HG03095 (cell line): Measurements from ENCODE around the gene DIRAS1.
"Not testable (repeated sequence)": the region's sequence is repeated elsewhere in the genome, so short reads cannot be mapped to it uniquely, and the experiment has no call there.

ENCODE experiments used
- ATAC-seq: cut with Tn5 transposase; IDR thresholded peaks from one replicate; pipeline ENCODE4 v1.9.1; 2021; ENCODE audit warnings: moderate library complexity; ENCODE audit not compliant: unreplicated experiment

Gene DIRAS1

DNA sequence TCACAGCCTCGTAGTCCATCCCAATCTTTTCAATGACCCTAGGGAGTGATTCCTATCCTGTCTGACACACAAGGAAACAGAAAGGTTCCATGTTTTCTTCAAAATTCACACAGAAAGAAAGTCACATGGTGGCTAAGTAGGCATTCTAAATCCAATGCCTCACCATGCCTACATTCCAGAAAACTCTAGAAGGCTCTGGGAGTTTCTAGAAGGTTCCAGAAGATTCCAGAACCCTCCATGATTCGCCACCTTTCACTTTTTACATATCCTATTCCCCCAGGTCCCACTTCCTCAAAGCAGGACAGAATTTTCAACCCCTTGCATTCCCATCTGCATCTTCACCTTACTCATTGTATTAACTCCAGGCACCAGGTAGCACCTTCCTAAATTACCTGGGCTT, 41.7 kb downstream of the DIRAS1 start:
- no peak for ATAC-seq

DNA sequence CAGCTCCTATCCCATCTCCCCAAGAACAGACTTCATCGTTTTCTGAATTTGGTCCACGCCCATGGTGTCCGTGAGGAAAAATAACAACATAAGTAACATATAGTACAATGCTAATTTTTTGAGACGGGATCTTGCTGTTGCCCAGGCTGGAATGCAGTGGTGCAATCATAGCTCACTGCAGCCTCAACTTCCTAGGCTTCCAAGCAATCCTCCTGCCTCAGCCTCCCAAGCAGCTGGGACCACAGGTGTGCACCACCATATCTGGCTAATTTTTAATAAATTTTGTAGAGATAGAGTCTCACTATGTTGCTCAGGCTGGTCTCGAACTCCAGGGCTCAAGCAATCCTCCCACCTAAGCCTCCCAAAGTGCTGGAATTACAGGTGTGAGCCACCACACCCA, 42.2 kb downstream of the DIRAS1 start:
- ATAC-seq: not testable (repeated sequence)

- peak; percentile 49 for ATAC-seq
Observed at GRCh38 chr19:2678044-2678671, 43.0 kb downstream of the DIRAS1 start.

DNA sequence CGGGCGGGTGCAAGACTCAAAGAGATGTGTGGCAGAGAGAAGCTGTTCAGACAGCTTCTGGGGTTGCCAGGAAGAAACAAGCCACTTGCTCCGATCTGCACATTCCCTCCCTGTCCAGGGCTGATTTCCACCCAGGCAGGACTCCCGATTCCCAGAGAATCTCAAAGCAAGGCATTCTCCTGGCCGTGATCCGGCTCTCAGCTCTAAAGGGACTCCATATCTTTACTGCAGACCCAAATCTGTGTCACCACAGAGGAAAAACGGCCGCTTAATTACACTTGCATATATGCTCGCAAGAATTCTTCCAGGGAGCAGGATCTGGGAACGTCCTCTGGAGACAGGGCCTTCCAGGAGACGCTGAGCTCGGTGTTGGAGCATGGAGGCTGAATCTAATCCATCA, 44.3 kb downstream of the DIRAS1 start:
- no peak for ATAC-seq

DNA sequence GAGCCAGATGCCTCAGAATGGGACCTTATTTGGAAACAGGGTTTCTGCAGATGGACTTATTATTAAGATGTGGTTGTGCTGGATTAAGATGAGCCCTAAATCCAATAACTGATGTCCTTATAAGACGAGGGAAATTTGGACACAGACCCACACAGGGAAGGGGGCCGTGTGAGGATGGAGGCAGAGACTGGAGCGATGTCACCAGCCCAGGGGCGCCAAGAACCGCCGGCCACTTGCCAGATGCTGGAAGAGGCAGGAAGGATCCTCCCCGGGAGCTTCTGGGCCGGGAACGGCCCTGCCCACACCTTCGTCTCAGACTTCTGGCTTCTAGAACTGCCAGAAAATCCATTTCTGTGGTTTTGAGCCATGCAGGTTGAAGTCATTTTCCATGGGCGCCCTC, 45.3 kb downstream of the DIRAS1 start:
- no peak for ATAC-seq

DNA sequence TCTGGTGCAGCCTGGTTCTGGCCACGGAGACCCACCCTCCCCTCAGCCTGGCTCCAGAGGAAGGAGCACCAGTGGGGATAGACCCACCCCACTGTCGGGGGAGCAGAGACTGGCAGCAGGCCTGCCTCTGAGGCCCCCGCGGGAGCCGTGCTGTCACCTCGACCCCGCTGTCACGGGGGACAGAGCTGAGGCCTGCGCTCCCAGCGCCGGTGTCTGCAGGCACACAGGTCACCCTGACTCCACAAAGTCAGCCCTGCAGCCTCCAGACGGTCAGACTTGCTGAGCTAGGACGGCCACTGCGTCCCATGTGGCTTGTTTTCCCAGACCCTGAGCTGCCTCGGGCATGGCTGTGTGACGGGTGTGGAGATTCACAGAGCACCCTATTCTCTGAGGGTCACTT, 51.0 kb downstream of the DIRAS1 start:
- ATAC-seq: no peak

- ATAC-seq: no peak
Observed at GRCh38 chr19:2668175-2668763, 52.9 kb downstream of the DIRAS1 start.

- ATAC-seq: not testable (repeated sequence)
Observed at GRCh38 chr19:2667349-2667748, 53.8 kb downstream of the DIRAS1 start.

DNA sequence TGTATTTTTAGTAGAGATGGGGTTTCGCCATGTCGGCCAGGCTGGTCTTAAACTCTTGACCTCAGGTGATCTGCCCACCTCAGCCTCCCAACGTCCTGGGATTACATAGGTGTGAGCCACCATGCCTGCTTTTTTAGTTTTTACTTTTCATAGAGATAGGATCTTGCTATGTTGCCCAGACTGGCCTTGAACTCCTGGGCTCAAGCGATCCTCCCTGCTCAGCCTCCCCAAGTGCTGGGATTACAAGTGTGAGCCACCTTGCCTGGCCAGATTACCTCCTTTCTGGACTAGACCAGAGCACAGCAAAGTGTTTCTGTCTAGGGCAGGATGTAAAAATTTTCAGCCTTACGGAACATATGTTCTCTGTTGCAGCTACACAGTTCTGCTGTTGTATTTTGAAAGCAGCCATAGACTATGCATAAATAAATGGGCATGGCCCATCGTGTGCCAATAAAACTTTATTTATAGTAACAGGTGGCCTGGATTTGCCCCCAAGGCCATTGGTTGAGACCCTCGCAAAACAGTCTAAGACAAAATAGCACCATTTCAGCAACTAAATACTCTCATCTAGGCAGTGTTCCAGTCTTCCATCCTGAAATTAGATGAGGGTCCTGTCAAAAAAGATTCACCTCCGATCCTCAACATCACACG, 54.7 kb downstream of the DIRAS1 start:
- no peak for ATAC-seq

- ATAC-seq: no peak
Observed at GRCh38 chr19:2665103-2665502, 56.1 kb downstream of the DIRAS1 start.
